DMS 273 (cell line): Measurements from ENCODE around the gene XRCC4.
"Not testable (repeated sequence)": the region's sequence is repeated elsewhere in the genome, so short reads cannot be mapped to it uniquely, and the experiment has no call there.

Source experiments
- DNase-seq: peaks from one replicate; lab custom pipeline; 2025; ENCODE audit not compliant: unreplicated experiment; lab: John Stamatoyannopoulos, UW

The XRCC4 gene

DNA sequence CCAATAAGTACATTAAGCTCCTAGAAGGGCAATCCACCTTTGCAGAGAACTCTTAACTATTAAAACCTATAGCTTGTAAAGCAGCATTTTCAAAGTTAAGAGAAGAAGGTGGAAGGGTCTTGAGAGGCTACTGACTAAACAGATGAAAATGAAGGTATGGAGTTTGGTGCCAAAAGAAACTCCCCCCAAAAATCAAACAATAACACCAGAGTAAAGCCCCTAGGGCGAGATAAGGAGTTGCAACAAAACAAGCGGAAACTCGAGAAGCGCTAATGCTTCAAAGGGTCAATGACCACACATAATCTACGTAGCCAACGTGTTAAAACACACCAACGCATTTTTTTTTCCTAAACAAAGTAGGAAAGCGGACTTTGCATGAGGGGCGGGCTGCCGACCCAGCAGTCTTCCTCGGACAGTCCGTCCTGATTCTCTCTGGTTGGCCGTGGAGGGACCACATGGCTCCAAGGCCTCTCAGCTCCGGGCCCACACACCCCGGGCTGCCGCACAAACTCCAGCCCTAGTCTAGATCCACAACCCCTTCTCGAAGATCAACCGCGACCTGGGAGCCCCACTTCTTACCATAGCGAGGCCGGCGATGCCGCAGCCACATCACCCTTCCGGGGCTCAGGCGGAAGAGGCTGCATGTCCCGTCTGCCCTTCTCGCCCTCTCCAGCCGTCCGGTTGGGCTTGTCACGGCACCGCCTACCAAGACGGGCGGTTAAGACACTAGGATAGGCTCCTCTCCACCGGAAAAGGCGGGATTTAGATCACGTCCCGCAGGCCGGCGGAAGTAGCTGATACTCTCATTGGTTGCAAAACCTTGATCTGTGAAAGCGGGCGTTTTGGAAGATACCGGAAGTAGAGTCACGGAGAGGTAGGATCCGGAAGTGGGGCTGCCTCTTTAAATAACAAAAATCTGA, at the start of gene XRCC4, which contains the start of gene TMEM167A:
TSS of gene XRCC4 (plus strand) at position 806 of the 920 bp plus-strand sequence. CDS start 27,373 bp downstream, outside the sequence.
TSS of gene TMEM167A (minus strand) at position 653 of the 920 bp plus-strand sequence. CDS start at position 582, 71 bp downstream.
- DNase-seq: peak; percentile 99

GRCh38 chr5:83029912-83030311, 47.4 kb upstream of the XRCC4 start:
- no peak for DNase-seq

GRCh38 chr5:83031381-83031780, 46.0 kb upstream of the XRCC4 start:
- DNase-seq: no peak

DNA sequence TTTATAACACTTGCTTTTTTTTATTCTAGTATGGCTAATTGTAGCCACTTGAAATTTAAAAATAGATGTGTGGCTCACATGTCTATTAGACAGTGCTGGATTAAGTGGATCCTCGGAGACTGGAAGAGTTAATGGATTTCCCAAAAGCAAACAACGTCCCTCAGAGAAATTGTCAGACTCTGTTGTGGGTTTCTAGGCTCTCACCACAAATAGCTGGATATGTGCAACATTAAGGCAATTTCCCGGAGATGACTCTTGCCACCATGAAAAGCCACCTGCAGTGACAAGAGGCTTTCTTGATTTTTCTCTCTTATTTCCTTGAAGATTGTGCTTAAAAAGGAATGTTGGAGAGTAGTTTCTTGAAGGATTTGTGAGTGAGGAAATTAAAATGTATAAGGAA, 43.3 kb upstream of the XRCC4 start:
- DNase-seq: no peak

DNA sequence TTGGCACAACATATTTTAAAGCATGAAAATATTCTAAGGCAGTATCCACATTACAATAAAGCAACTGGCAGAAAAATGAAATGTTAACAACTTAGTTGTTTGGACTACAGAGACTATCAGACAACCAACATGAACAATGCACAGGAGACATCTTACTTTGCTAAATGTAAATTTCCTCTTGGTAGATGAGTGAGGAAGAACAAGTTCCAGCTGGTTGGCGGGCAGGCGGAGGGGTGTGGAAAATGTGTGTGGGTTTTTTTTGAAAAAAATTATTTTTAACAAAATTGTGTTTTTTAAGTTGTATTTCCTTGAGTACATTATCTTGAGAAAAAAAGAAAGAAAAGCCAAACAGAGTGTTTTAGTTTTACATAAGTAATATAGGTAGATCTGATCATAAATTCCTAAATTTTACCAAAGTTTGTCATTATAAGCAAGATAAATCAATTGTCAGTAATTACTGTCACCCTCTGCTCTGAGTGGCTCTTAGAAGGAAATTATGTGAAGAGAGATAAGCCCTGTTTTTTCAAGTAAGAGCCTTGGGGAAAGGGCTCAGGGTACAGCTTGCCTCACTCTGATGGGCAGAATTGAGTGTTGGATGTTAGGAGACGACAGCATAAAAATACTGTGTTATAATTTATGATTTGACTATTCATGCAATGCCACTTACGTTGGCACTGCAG, 42.7 kb upstream of the XRCC4 start:
- no peak for DNase-seq

DNA sequence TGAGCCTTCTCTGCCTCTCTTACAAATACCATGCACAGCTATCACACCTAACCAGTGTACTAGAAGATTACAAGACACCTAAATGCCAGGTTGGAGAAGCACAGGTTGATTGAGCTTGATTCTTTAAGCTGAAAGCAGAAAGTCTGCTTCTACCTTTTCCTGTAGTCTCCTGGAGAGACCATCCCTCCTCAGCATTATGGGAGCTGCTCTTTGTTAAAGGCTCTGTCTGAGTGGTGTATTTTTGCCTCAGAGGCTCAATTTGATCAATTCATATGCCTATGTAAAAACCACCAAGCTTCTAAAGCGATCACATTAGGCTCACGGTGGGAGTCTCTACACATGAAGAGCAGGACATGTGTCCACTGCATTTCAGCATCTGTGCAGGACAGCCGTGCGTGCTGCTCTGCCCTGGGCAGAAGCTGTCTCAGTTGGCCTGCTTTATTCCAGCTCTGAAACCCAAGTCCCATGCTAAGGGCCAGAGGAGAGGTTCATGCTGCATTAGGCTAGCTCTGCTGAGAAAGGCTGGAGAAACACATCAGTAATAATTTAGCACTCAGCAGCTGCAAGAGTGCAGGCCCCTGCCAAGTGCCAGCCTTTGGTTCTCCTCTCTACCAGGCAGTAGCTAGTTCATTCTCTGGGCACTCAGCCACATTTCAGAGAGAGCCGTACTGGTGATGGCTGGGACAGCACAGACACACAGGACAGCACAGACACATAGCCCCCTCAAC, 41.8 kb upstream of the XRCC4 start:
- peak; percentile 51 for DNase-seq

DNA sequence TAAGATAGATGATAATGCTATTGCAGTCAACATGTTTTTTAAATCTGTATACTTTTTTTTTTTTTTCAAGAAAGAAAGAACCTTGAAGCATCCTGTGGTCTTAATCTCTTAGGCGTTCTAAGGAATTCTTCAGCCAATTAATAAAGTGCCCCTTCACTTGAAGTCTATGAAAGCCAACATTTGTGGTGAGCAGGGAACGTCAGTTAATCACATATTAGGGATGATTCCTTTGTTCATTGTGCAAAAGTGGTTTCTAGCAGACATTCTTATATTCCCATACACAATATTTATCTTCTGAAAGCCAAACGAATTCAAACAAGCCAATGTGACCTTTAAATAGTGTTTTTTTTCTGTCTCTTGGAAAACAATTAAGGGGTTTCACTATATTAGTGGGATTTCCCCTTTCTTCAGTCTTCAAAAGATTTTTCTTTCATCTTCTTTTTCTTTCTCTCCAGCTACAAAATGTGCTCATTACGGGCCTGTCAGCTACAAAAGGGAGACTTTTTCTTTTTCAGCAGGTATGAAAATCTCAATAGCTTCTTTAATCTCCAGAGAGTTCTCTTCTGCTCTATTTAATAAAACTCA, 40.3 kb upstream of the XRCC4 start:
- no peak for DNase-seq

- no peak for DNase-seq
These were observed 38.4 kb upstream of the XRCC4 start for GRCh38 chr5:83038924-83039323.

- DNase-seq: no peak
These were observed 34.8 kb upstream of the XRCC4 start for GRCh38 chr5:83042507-83042906.

GRCh38 chr5:83044926-83045325, 32.4 kb upstream of the XRCC4 start:
- DNase-seq: no peak

DNA sequence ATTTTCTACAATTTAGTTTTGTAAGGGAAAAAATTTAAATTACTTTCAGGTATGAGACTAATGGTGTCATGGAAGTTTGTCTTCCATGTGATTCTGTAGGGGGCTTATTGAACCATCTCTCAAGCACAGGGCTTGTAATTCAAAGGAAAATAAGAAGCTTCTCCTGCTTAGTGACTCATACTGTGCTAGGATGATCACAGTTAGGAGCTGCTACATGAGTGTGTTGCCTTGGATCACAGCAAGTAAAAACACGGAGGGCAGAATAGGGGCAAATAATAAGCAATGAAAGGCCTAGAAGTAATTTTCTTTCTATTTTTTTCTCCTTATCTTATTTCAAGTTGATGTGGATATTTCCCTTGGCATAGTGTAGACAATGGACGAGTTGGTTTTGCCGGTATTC, 29.1 kb upstream of the XRCC4 start:
- DNase-seq: no peak

- no peak for DNase-seq
These were observed 28.5 kb upstream of the XRCC4 start for GRCh38 chr5:83048811-83049210.

- no peak for DNase-seq
These were observed 27.9 kb upstream of the XRCC4 start for GRCh38 chr5:83049370-83049885.

GRCh38 chr5:83050723-83051340, 26.5 kb upstream of the XRCC4 start:
- no peak for DNase-seq

GRCh38 chr5:83055166-83055565, 22.2 kb upstream of the XRCC4 start:
- no peak for DNase-seq

DNA sequence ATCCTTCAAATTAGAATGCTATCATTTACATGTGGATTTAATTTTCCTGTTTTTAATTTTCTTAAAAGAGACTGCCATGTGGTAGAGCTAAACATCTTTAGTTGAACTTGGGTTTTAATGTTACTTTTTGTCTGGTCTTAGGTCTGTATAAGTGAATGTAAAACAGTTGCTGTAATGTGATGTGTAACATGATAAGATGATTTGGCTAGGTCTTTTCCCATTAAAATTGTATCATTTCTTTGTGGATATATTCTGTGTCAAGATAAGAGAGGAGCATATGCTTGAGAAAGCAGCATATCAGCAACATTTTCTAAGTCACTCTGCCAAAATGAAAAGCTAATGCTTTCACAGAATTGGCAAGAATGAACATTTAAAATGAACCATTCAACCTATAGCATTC, 18.6 kb upstream of the XRCC4 start:
- no peak for DNase-seq

DNA sequence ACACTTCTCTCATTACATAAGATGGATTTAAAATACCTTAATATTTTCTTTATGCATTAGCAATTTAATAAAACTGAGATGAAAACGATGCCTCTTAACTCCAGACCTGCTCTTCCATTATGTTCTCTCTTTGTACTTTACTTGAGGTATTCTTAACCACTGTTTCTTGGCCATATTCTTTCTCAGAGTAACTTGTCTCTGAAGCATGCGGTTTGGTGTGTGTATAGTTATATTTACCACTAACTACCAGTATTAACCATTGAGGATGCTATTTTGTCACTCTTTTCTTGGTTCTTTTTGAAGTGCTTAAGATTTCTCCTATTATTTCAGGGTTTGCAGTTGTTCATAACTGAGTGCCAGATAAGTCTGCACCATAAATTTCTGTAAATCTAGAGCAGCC, 18.0 kb upstream of the XRCC4 start:
- no peak for DNase-seq

DNA sequence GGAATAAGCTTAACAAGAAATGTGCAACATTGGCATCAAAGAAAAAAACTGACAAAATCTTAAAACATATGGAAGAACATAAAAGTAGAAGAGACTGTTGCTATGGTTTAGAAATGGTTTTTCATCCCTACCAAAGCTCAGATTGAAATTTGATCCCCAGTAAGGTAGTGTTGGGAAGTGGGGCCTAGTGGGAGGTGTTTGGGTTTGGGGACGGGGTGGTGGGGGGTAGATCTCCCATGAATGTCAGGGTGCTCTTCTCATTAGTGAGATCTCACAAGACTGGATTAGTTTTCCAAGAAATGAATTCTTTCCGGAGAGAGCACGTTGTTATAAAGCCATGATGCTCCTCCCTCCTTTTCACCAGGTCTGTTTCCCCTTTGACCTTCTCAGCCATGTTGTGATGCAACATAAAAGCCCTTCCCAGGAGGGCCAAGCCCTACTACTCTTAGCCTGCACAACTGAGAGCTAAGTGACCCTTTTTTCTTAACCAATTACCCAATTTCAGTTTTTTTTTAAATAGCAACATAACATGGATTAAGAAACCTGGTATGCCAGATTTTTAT, 10.7 kb upstream of the XRCC4 start:
- DNase-seq: no peak

GRCh38 chr5:83067377-83067776, 10.0 kb upstream of the XRCC4 start:
- not testable (repeated sequence) for DNase-seq
